Vagina (tissue), 2 donors: Measurements from ENCODE around the gene ADAMTS13. TPM values are rescaled to one million over a fixed set of nuclear protein-coding genes. Genes with fewer than 3 reads are reported as not detected.

Experiments
- DNase-seq, 2 donors: peaks; one replicate each; pipeline ENCODE4 v3.0.0-alpha.2; 2017; ENCODE audit errors: extremely low spot score in 2 of 2
- H3K27ac ChIP-seq: fragments of 200-600 bp; sonication (generic); one replicate; pipeline ENCODE4 v1.5.1; 2019
- H3K27me3 ChIP-seq: fragments of 200-600 bp; sonication (generic); one replicate; pipeline ENCODE4 v1.5.1; 2019
- H3K36me3 ChIP-seq, 2 donors: fragments of 200-600 bp; sonication (generic); one replicate each; pipeline ENCODE4 v1.5.1; 2017 to 2019
- H3K4me1 ChIP-seq: fragments of 200-600 bp; sonication (generic); one replicate; pipeline ENCODE4 v1.5.1; 2019
- H3K4me3 ChIP-seq, 2 donors: fragments of 200-600 bp; sonication (generic); 1 replicate in 1 of 2; 2 replicates in 1 of 2; pipeline ENCODE4 v1.5.1; 2016 to 2019
- H3K9me3 ChIP-seq: fragments of 200-600 bp; sonication (generic); one replicate; pipeline ENCODE4 v1.5.1; 2019
- POLR2A ChIP-seq, 2 donors: fragments of 450-650 bp; IDR thresholded peaks; one replicate each; pipeline ENCODE4 v1.6.1; 2017; ENCODE audit warnings: antibody characterized with exemption in 2 of 2, mild to moderate bottlenecking in 2 of 2, moderate library complexity in 2 of 2
- POLR2AphosphoS5 ChIP-seq, 2 donors: sonication (generic); formaldehyde crosslinking; IDR thresholded peaks; one replicate each; pipeline ENCODE4 v1.9.0; 2017; ENCODE audit warnings: antibody characterized with exemption in 2 of 2, mild to moderate bottlenecking in 2 of 2, low read depth in 1 of 2; ENCODE audit not compliant: insufficient read depth in 1 of 2
- intact Hi-C: fragments of 100-400 bp; cut with DNase I; formaldehyde crosslinking; loops from one replicate; pipeline ENCODE4 v1.15.1; 2023
- total RNA-seq: library from RNA; depleted of rRNA; stranded (reverse); fragments of >200 nt; gene quantifications from one replicate; pipeline ENCODE4 v1.2.3, GENCODE V29; 2016
- TF ChIP-seq, protein P1 (sequence below), 3 experiments: fragments of 450-650 bp in 2 of 3; fragments of 200-600 bp in 1 of 3; sonication (generic) in 1 of 3; IDR thresholded peaks; one replicate each; pipeline ENCODE4 v1.5.1; 2017 to 2019; ENCODE audit warnings: antibody characterized with exemption in 3 of 3, mild to moderate bottlenecking in 2 of 3, moderate library complexity in 2 of 3

ADAMTS13 gene
- total RNA-seq, 1 donor from 2014 or later, result 2.0 TPM

DNA sequence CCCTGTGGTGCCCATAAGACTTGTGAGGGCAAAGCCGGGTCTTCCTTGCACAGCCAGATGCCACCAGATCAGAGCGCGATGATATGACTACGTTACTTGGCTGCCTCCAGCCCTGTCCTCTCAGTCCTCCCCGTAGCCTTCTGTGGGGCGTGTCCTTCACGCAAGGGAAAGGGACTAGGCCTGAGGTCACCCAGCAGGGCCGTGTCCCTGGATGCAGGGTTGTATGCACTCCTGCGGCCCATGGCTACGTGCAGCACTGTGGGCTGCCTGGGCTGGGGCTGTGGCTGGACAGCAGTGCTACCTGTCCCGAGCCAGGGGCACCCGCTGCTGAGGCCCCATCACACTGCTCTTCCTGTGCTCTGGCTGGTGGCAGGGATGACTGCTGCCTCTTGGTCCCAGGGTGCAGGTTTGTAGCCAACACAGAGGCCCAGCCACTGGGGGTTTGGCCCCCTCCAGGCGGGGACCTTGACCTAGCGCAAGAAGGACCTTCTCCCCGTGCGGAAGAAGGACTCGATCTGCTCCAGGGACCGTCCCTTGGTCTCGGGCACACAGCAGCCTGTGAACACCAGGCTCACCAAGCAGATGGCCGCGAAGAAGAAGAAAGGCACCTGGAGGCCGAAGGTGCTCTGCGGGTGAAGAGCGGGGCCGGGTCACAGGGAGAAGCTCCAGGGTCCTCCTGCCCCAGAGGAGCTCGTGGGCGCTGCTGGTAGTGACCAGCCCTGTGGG is 49.5 kb downstream of the ADAMTS13 start:
- no peak for DNase-seq
- Histone ChIP-seq H3K4me1 (no peaks in the 10 kb centered on the region), H3K27me3 (no peaks in the 10 kb centered on the region), H3K36me3 (peaks cover 0 to 8% of the 10 kb centered on the region in 2 donors), H3K27ac (no peak overlapping the region), H3K4me3 (no peak overlapping the region), H3K9me3 (no peaks in the 10 kb centered on the region)
- TF ChIP-seq, protein P1, sequence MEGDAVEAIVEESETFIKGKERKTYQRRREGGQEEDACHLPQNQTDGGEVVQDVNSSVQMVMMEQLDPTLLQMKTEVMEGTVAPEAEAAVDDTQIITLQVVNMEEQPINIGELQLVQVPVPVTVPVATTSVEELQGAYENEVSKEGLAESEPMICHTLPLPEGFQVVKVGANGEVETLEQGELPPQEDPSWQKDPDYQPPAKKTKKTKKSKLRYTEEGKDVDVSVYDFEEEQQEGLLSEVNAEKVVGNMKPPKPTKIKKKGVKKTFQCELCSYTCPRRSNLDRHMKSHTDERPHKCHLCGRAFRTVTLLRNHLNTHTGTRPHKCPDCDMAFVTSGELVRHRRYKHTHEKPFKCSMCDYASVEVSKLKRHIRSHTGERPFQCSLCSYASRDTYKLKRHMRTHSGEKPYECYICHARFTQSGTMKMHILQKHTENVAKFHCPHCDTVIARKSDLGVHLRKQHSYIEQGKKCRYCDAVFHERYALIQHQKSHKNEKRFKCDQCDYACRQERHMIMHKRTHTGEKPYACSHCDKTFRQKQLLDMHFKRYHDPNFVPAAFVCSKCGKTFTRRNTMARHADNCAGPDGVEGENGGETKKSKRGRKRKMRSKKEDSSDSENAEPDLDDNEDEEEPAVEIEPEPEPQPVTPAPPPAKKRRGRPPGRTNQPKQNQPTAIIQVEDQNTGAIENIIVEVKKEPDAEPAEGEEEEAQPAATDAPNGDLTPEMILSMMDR (IDR thresholded peaks at IDR 0.05), result no peak
- TF ChIP-seq POLR2A (IDR thresholded peaks at IDR 0.05) (no peak), POLR2AphosphoS5 (IDR thresholded peaks at IDR 0.05; ENCODE audit: insufficient read depth in 1 of 2, low read depth in 1 of 2) (no peak)
- intact Hi-C loops, result no loop called here

DNA sequence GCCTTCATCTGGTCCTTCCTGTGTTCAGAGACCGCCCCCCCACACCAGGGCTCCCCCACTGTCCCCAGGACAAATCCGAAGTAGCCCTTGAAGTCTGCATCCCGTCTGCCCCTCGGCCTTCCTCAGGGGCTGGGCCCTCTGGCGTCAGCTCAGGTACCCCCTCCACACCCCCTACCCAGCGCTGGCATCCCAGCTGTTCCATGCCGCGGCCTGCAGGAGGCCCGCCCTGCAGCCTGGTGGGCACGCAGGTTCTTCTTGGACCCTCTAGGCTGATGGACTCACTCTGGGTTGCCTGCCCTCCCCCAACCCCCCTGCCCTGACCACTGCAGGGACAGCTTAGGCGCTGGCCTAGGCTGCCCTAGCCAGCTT is 50.1 kb downstream of the ADAMTS13 start:
- Histone ChIP-seq H3K36me3 (peaks cover 0 to 8% of the 10 kb centered on the region in 2 donors), H3K4me1 (no peaks in the 10 kb centered on the region), H3K27ac (no peak overlapping the region), H3K4me3 (no peak overlapping the region), H3K9me3 (no peaks in the 10 kb centered on the region), H3K27me3 (no peaks in the 10 kb centered on the region)
- DNase-seq, result no peak
- intact Hi-C loops, result no loop called here
- TF ChIP-seq POLR2A (IDR thresholded peaks at IDR 0.05) (no peak), POLR2AphosphoS5 (IDR thresholded peaks at IDR 0.05; ENCODE audit: insufficient read depth in 1 of 2, low read depth in 1 of 2) (no peak)
- TF ChIP-seq, protein P1 (IDR thresholded peaks at IDR 0.05), result no peak

DNA sequence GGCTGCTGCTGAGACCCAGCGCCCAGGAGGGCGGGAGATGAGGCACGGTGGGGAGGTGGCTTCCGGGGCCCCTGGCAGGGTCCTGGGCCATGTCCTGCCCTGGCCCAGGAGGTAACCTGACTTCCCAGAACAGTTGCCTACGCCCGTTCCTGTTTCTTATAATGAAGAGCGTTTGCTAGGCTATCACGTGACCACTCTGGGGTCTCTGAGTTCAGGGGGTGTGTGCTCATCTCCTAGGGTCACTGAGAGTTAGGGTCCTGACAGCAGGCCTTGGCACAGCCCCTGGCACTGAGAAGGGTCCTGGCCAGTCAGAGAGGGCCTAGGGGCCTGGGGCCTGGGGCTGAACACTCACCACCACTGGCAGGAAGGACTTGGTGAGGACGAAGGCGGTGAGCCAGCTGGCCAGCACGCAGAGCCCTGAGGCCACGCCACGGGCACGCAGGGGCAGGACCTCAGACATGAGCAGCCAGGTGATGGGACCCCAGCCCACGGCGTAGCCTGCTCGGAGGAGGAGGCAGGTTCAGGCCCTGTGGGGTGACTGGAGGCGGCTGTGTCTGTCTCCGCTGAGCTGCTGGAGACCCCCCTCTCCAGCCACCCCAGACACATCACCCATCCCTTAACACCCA is 50.7 kb downstream of the ADAMTS13 start:
- peaks cover 0 to 8% of the 10 kb centered on the region in 2 donors for H3K36me3 ChIP-seq
- no peaks in the 10 kb centered on the region for H3K9me3 ChIP-seq
- H3K27ac ChIP-seq, result no peak overlapping the region
- no peaks in the 10 kb centered on the region for H3K27me3 ChIP-seq
- intact Hi-C loops, result no loop called here
- H3K4me3 ChIP-seq, result no peak overlapping the region
- TF ChIP-seq, protein P1 (IDR thresholded peaks at IDR 0.05), result no peak
- no peaks in the 10 kb centered on the region for H3K4me1 ChIP-seq
- DNase-seq, result no peak

DNA sequence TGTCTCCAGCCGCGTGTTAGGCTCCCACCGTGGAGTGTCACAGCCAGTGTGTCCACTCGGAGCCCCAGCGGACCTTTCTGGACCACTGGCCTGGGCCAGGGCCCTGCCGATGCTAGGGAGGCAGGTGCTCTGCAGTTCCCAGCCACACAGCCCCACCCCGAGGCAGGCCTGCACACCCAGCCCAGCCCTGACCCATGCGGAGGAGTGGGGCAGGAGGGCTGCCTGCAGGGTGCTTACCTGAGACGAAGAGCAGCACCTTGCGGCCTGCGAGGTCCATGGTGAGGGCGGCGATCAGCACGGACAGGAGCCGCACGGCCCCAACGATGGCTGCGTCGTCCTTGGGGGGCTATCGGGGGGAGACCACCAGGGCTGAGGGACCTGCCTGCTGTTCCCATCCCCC is 51.6 kb downstream of the ADAMTS13 start:
- no peak overlapping the region for H3K27ac ChIP-seq
- no peaks in the 10 kb centered on the region for H3K9me3 ChIP-seq
- H3K4me1 ChIP-seq, result peaks cover 7% of the 10 kb centered on the region
- intact Hi-C loops, result no loop called here
- TF ChIP-seq POLR2AphosphoS5 (IDR thresholded peaks at IDR 0.05; ENCODE audit: insufficient read depth in 1 of 2, low read depth in 1 of 2) (no peak), POLR2A (IDR thresholded peaks at IDR 0.05) (no peak)
- TF ChIP-seq, protein P1 (IDR thresholded peaks at IDR 0.05), result no peak
- H3K4me3 ChIP-seq, result no peak overlapping the region
- H3K27me3 ChIP-seq, result no peaks in the 10 kb centered on the region
- DNase-seq, result no peak
- H3K36me3 ChIP-seq, result peaks cover 0 to 3% of the 10 kb centered on the region in 2 donors

DNA sequence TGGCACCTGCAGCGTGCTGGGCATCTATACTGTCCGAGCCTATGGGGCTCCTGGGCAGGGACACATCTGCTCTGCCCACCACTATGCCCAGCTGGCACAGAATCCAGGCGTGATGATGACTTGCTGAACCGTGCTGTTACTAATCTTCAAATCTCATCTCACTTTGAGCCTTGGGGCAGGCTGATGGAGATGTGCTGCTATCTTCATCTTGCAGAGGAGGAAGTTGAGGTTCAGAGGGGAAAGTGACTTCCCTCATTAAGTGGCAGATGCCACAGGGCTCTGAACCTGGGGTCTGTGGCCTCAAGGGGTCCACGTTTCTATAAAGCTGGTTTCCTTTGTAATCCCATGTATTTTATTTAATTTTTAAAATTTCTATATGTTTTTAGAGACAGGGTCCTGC is 52.0 kb downstream of the ADAMTS13 start:
- Histone ChIP-seq H3K9me3 (no peaks in the 10 kb centered on the region), H3K36me3 (no peaks in the 10 kb centered on the region), H3K4me1 (peaks cover 8% of the 10 kb centered on the region), H3K27ac (no peak overlapping the region), H3K27me3 (no peaks in the 10 kb centered on the region), H3K4me3 (no peak overlapping the region)
- TF ChIP-seq POLR2A (IDR thresholded peaks at IDR 0.05), result no peak
- TF ChIP-seq POLR2AphosphoS5 (IDR thresholded peaks at IDR 0.05; ENCODE audit: insufficient read depth in 1 of 2, low read depth in 1 of 2), result no peak
- TF ChIP-seq, protein P1 (IDR thresholded peaks at IDR 0.05), result no peak
- no peak for DNase-seq
- intact Hi-C loops, result no loop called here
